ENCODE data around the gene TULP4.

TULP4 gene

GRCh38 chr6:158321960-158322359 lies 9.7 kb downstream of the TULP4 start:
- peaks cover 6% of the 10 kb centered on the region for H3K36me3 ChIP-seq (ENCODE audit: insufficient read depth, low read length)
- peak; percentile 50 for DNase-seq (ENCODE audit: low read depth, low spot score)
- peak overlapping the region; percentile 81; the same call in 1 of the 2 replicates for H3K27ac ChIP-seq
- no peak for TF ChIP-seq FOXP2 (optimal IDR thresholded peaks at IDR 0.05; ENCODE audit: control extremely low read depth, extremely low read length, insufficient read depth)
- no peak for TF ChIP-seq POLR2AphosphoS5 (IDR thresholded peaks at IDR 0.05; ENCODE audit: borderline replicate concordance, low read depth, low read length)
- no peak for TF ChIP-seq EZH2 (IDR thresholded peaks at IDR 0.05)
- no peak overlapping the region for H3K9ac ChIP-seq (ENCODE audit: insufficient read length)
- no peak overlapping the region for H3K4me3 ChIP-seq
- H3K9me3 ChIP-seq (ENCODE audit: low read depth, low read length), result no peaks in the 10 kb centered on the region

- H3K36me3 ChIP-seq (ENCODE audit: insufficient read depth, low read length), result peaks cover 6% of the 10 kb centered on the region
- H3K4me3 ChIP-seq, result no peak overlapping the region
- no peaks in the 10 kb centered on the region for H3K9me3 ChIP-seq (ENCODE audit: low read depth, low read length)
- TF ChIP-seq FOXP2 (optimal IDR thresholded peaks at IDR 0.05; ENCODE audit: control extremely low read depth, extremely low read length, insufficient read depth) (no peak), POLR2AphosphoS5 (IDR thresholded peaks at IDR 0.05; ENCODE audit: borderline replicate concordance, low read depth, low read length) (no peak), EZH2 (IDR thresholded peaks at IDR 0.05) (no peak)
- DNase-seq (ENCODE audit: low read depth, low spot score), result no peak
- peak overlapping the region; percentile 81; the same call in 1 of the 2 replicates for H3K27ac ChIP-seq
- H3K9ac ChIP-seq (ENCODE audit: insufficient read length), result no peak overlapping the region
These were observed 10.1 kb downstream of the TULP4 start for GRCh38 chr6:158322400-158322723.

- peak; percentile 61 for DNase-seq (ENCODE audit: low read depth, low spot score)
- H3K4me3 ChIP-seq, result peak overlapping the region; percentile 39
- no peak overlapping the region for H3K9ac ChIP-seq (ENCODE audit: insufficient read length)
- no peaks in the 10 kb centered on the region for H3K9me3 ChIP-seq (ENCODE audit: low read depth, low read length)
- TF ChIP-seq POLR2AphosphoS5 (IDR thresholded peaks at IDR 0.05; ENCODE audit: borderline replicate concordance, low read depth, low read length) (peak; percentile 16; the same call in 1 of the 2 replicates), EZH2 (IDR thresholded peaks at IDR 0.05) (no peak)
- H3K27ac ChIP-seq, result peak overlapping the region; percentile 81
- peaks cover 6% of the 10 kb centered on the region for H3K36me3 ChIP-seq (ENCODE audit: insufficient read depth, low read length)
These were observed 10.7 kb downstream of the TULP4 start for GRCh38 chr6:158322724-158323560.

- DNase-seq (ENCODE audit: low read depth, low spot score), result no peak
- Histone ChIP-seq H3K36me3 (ENCODE audit: insufficient read depth, low read length) (peaks cover 6% of the 10 kb centered on the region), H3K9ac (ENCODE audit: insufficient read length) (peak overlapping the region; percentile 30), H3K9me3 (ENCODE audit: low read depth, low read length) (no peaks in the 10 kb centered on the region), H3K4me3 (peak overlapping the region; percentile 39), H3K27ac (peak overlapping the region; percentile 81)
- TF ChIP-seq POLR2AphosphoS5 (IDR thresholded peaks at IDR 0.05; ENCODE audit: borderline replicate concordance, low read depth, low read length) (0 out of 2 replicates have a peak, but pooled peaks have one; percentile 5), EZH2 (IDR thresholded peaks at IDR 0.05) (no peak)
These were observed 11.3 kb downstream of the TULP4 start for GRCh38 chr6:158323561-158323958.

GRCh38 chr6:158324136-158324535 lies 11.9 kb downstream of the TULP4 start:
- Histone ChIP-seq H3K36me3 (ENCODE audit: insufficient read depth, low read length) (peaks cover 6% of the 10 kb centered on the region), H3K4me3 (no peak overlapping the region), H3K9me3 (ENCODE audit: low read depth, low read length) (no peaks in the 10 kb centered on the region), H3K27ac (peak overlapping the region; percentile 81; the same call in 1 of the 2 replicates), H3K9ac (ENCODE audit: insufficient read length) (no peak overlapping the region)
- no peak for TF ChIP-seq FOXP2 (optimal IDR thresholded peaks at IDR 0.05; ENCODE audit: control extremely low read depth, extremely low read length, insufficient read depth)
- TF ChIP-seq POLR2AphosphoS5 (IDR thresholded peaks at IDR 0.05; ENCODE audit: borderline replicate concordance, low read depth, low read length), result no peak
- TF ChIP-seq EZH2 (IDR thresholded peaks at IDR 0.05), result no peak
- DNase-seq (ENCODE audit: low read depth, low spot score), result no peak

GRCh38 chr6:158327211-158327610 lies 14.9 kb downstream of the TULP4 start:
- peaks cover 11% of the 10 kb centered on the region for H3K36me3 ChIP-seq (ENCODE audit: insufficient read depth, low read length)

GRCh38 chr6:158328952-158329351 lies 16.7 kb downstream of the TULP4 start:
- H3K36me3 ChIP-seq (ENCODE audit: insufficient read depth, low read length), result peaks cover 11% of the 10 kb centered on the region
- no peak overlapping the region for H3K9ac ChIP-seq (ENCODE audit: insufficient read length)
- H3K4me3 ChIP-seq, result no peak overlapping the region
- H3K9me3 ChIP-seq (ENCODE audit: low read depth, low read length), result peaks cover 4% of the 10 kb centered on the region; the same call in 1 of the 2 replicates
- H3K27ac ChIP-seq, result peak overlapping the region; percentile 48; the same call in 1 of the 2 replicates
- DNase-seq (ENCODE audit: low read depth, low spot score), result no peak
- TF ChIP-seq EZH2 (IDR thresholded peaks at IDR 0.05) (no peak), POLR2AphosphoS5 (IDR thresholded peaks at IDR 0.05; ENCODE audit: borderline replicate concordance, low read depth, low read length) (no peak), FOXP2 (optimal IDR thresholded peaks at IDR 0.05; ENCODE audit: control extremely low read depth, extremely low read length, insufficient read depth) (no peak)

More at GRCh38 chr6:158327211-158327610, 14.9 kb downstream of the TULP4 start:
- H3K4me3 ChIP-seq, result no peak overlapping the region
- H3K27ac ChIP-seq, result no peak overlapping the region
- no peak overlapping the region for H3K9ac ChIP-seq (ENCODE audit: insufficient read length)
- no peak for DNase-seq (ENCODE audit: low read depth, low spot score)
- TF ChIP-seq EZH2 (IDR thresholded peaks at IDR 0.05) (no peak), POLR2AphosphoS5 (IDR thresholded peaks at IDR 0.05; ENCODE audit: borderline replicate concordance, low read depth, low read length) (no peak), FOXP2 (optimal IDR thresholded peaks at IDR 0.05; ENCODE audit: control extremely low read depth, extremely low read length, insufficient read depth) (no peak)
- peaks cover 4% of the 10 kb centered on the region; the same call in 1 of the 2 replicates for H3K9me3 ChIP-seq (ENCODE audit: low read depth, low read length)

GRCh38 chr6:158329531-158329930 lies 17.3 kb downstream of the TULP4 start:
- TF ChIP-seq POLR2AphosphoS5 (IDR thresholded peaks at IDR 0.05; ENCODE audit: borderline replicate concordance, low read depth, low read length), result no peak
- no peak for TF ChIP-seq EZH2 (IDR thresholded peaks at IDR 0.05)
- no peak for TF ChIP-seq FOXP2 (optimal IDR thresholded peaks at IDR 0.05; ENCODE audit: control extremely low read depth, extremely low read length, insufficient read depth)
- H3K36me3 ChIP-seq (ENCODE audit: insufficient read depth, low read length), result peaks cover 11% of the 10 kb centered on the region
- no peak overlapping the region for H3K4me3 ChIP-seq
- no peak for DNase-seq (ENCODE audit: low read depth, low spot score)
- H3K9ac ChIP-seq (ENCODE audit: insufficient read length), result no peak overlapping the region
- peak overlapping the region; percentile 48; the same call in 1 of the 2 replicates for H3K27ac ChIP-seq
- peaks cover 4% of the 10 kb centered on the region; the same call in 1 of the 2 replicates for H3K9me3 ChIP-seq (ENCODE audit: low read depth, low read length)

Data from SK-N-MC (cell line).